Measurements from ENCODE around the gene LENG8. TPM values are rescaled to one million over a fixed set of nuclear protein-coding genes. Genes with fewer than 3 reads are reported as not detected.
A peak's percentile ranks its signal among the peaks of the same experiment; 100 is the strongest.

LENG8 gene
- total and polyA plus RNA-seq, 2 of the 13 experiments (the other 11 are each of a cell fraction or from before 2014, with no cell fraction given), result 14.3 to 41.9 TPM

DNA sequence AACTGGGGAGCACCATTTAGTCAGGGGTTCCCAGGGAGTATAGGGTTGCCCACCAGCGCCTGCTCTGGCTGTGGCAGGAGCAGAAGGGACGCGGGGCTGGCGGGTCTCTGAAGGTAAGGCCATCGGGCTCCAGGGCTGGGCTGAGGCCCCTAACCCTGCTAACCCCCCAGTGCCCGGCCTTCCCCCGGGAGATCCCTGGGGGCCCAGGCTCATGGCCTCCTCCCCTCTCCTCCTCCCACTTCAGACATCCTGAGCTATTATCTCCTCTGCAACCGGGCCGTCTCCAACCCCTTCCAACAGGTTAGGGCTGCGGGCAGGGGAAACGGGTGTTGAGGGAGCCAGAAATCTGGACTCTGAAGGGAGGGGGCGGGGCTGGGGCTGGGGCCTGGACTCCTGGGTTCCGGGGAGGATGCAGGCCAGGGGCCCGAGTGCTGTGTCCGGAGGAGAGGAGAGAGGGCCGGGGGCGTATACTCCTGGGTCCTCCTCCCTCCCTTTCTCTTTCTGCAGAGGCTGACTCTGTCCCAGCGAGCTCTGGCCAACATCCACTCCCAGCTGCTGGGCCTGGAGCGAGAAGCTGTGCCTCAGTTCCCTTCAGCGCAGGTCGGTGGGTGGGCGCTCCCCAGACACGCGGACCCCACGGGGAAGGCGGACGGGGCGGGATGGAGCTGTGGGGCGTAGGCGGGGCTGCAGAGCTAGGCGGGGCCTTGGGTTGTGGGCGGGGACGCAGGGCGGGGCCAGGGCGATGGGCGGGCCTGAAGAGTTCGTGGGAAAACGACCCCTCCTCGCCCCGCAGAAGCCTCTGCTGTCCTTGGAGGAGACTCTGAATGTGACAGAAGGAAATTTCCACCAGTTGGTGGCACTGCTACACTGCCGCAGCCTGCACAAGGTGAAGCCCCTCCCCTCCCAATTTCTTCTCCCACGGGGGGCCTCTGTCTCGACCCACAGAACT is 18.4 kb upstream of the LENG8 start (continued):
- TF ChIP-seq MLXIP (CRISPR knock-in tag; IDR thresholded peaks at IDR 0.05; ENCODE audit: borderline replicate concordance) (no peak), IRX3 (CRISPR knock-in tag; IDR thresholded peaks at IDR 0.05; ENCODE audit: borderline replicate concordance, low read depth) (no peak), ZNF780A (CRISPR knock-in tag; IDR thresholded peaks at IDR 0.05) (no peak), AGO1 (IDR thresholded peaks at IDR 0.05; ENCODE audit: low read depth, low read length, poor library complexity, severe bottlenecking) (peak; percentile 89), RNF219 (CRISPR knock-in tag; IDR thresholded peaks at IDR 0.05) (no peak), GTF2F1 (IDR thresholded peaks at IDR 0.05; ENCODE audit: low read length) (no peak), ZFAT (CRISPR knock-in tag; conservative IDR thresholded peaks at IDR 0.05) (no peak), SCMH1 (CRISPR knock-in tag; IDR thresholded peaks at IDR 0.05; ENCODE audit: borderline replicate concordance) (no peak)
- TF ChIP-seq, protein P1, sequence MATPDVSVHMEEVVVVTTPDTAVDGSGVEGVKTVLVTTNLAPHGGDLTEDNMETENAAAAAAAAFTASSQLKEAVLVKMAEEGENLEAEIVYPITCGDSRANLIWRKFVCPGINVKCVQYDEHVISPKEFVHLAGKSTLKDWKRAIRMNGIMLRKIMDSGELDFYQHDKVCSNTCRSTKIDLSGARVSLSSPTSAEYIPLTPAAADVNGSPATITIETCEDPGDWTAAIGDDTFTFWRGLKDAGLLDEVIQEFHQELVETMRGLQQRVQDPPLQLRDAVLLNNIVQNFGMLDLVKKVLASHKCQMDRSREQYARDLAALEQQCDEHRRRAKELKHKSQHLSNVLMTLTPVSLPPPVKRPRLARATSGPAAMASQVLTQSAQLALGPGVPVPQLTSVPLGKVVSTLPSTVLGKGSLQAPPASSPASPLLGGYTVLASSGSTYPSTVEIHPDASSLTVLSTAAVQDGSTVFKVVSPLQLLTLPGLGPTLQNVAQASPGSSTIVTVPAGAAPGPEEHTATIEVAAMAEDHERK (CRISPR knock-in tag; IDR thresholded peaks at IDR 0.05; ENCODE audit: low read depth), result no peak
- TF ChIP-seq, protein P2, sequence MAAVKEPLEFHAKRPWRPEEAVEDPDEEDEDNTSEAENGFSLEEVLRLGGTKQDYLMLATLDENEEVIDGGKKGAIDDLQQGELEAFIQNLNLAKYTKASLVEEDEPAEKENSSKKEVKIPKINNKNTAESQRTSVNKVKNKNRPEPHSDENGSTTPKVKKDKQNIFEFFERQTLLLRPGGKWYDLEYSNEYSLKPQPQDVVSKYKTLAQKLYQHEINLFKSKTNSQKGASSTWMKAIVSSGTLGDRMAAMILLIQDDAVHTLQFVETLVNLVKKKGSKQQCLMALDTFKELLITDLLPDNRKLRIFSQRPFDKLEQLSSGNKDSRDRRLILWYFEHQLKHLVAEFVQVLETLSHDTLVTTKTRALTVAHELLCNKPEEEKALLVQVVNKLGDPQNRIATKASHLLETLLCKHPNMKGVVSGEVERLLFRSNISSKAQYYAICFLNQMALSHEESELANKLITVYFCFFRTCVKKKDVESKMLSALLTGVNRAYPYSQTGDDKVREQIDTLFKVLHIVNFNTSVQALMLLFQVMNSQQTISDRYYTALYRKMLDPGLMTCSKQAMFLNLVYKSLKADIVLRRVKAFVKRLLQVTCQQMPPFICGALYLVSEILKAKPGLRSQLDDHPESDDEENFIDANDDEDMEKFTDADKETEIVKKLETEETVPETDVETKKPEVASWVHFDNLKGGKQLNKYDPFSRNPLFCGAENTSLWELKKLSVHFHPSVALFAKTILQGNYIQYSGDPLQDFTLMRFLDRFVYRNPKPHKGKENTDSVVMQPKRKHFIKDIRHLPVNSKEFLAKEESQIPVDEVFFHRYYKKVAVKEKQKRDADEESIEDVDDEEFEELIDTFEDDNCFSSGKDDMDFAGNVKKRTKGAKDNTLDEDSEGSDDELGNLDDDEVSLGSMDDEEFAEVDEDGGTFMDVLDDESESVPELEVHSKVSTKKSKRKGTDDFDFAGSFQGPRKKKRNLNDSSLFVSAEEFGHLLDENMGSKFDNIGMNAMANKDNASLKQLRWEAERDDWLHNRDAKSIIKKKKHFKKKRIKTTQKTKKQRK (IDR thresholded peaks at IDR 0.05; ENCODE audit: low read length), result no peak
- TF ChIP-seq, protein P3, sequence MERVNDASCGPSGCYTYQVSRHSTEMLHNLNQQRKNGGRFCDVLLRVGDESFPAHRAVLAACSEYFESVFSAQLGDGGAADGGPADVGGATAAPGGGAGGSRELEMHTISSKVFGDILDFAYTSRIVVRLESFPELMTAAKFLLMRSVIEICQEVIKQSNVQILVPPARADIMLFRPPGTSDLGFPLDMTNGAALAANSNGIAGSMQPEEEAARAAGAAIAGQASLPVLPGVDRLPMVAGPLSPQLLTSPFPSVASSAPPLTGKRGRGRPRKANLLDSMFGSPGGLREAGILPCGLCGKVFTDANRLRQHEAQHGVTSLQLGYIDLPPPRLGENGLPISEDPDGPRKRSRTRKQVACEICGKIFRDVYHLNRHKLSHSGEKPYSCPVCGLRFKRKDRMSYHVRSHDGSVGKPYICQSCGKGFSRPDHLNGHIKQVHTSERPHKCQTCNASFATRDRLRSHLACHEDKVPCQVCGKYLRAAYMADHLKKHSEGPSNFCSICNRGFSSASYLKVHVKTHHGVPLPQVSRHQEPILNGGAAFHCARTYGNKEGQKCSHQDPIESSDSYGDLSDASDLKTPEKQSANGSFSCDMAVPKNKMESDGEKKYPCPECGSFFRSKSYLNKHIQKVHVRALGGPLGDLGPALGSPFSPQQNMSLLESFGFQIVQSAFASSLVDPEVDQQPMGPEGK (CRISPR knock-in tag; IDR thresholded peaks at IDR 0.05), result 0 out of 2 replicates have a peak, but pooled peaks have one; percentile 22

All from HepG2 (cell line).